IPS-18c (cell line): ENCODE data around the gene MED27.
"Not testable (repeated sequence)": the region's sequence is repeated elsewhere in the genome, so short reads cannot be mapped to it uniquely, and the experiment has no call there.

Experiments used
- H3K4me3 ChIP-seq: 2 replicates; pipeline ENCODE4 v1.7.0; 2013; ENCODE audit warnings: low read depth, mild to moderate bottlenecking, low read length, moderate library complexity; ENCODE audit not compliant: insufficient read depth
- H3K9me3 ChIP-seq: one replicate; pipeline ENCODE4 v1.6.1; 2013; ENCODE audit warnings: mild to moderate bottlenecking, low read length, moderate library complexity; ENCODE audit not compliant: control insufficient read depth, insufficient read depth

MED27 gene

DNA sequence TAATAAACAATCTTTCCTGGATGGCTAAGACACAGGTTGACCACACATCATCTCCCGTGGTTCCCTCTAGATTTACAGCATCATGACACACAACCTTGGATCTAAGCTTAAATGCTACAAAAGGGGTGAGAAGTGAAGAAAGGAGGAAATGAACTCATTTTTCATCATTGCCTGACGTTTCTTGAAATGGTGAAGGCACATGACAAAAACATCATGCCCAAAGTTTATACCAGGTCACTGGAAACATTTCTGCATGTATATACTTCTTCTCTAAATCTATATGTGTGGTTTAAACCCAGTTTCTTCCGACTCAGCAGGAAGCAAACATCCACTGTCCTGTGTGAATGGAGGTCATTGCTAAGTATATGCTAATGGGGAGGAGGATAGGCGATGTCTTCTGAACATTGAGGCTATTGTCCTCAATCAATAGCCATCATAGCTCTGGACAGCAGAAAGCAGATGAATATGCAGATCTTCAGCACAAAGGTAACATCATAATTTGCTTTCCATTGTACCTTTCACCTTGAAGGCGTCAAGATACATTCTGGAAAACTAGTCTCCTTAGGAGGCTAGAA is 137.4 kb downstream of the MED27 start:
- Histone ChIP-seq H3K9me3 (no peaks in the 10 kb centered on the region), H3K4me3 (no peak overlapping the region)

- Histone ChIP-seq H3K9me3 (peaks cover 2% of the 10 kb centered on the region), H3K4me3 (no peak overlapping the region)
These were observed 142.2 kb downstream of the MED27 start for GRCh38 chr9:131937451-131937850.

DNA sequence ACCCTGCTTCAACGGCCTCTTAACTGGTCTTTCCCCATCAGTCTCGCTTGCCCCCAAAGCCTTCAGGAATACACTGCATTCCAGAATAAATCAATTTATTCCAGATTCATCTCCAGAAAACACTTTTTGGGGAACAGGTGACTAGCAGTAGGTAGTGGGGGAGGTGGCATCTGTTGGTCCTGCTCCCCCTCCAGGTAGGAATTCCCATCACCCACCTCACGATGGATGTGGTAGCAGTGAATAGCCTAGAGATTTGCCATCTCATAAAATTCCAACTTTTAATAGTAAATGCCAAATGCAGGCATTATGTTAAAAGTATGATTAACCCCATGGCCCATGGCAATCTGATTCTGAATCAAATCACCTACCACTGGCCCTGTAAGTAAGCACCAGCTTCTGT is 142.7 kb downstream of the MED27 start:
- H3K9me3 ChIP-seq, result peaks cover 2% of the 10 kb centered on the region
- H3K4me3 ChIP-seq, result no peak overlapping the region

DNA sequence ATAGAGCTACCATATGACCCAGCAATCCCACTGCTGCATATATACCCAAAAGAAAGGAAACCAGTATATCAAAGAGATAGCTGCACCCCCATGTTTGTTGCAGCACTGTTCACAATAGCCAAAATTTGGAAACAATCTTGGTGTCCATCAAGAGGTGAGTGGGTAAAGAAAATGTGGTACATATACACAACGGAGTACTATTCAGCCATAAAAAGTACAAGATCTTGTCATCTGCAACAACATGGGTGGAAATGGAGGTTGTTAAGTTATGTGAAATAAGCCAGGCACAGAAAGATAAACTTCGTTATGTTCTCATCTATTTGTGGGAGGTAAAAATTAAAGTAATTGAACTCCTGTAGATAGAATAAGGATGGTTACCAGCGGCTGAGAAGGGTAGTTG is 145.0 kb downstream of the MED27 start:
- no peak overlapping the region for H3K4me3 ChIP-seq
- H3K9me3 ChIP-seq, result peaks cover 2% of the 10 kb centered on the region

- no peaks in the 10 kb centered on the region for H3K9me3 ChIP-seq
- H3K4me3 ChIP-seq, result no peak overlapping the region
These were observed 152.6 kb downstream of the MED27 start for GRCh38 chr9:131927091-131927490.

DNA sequence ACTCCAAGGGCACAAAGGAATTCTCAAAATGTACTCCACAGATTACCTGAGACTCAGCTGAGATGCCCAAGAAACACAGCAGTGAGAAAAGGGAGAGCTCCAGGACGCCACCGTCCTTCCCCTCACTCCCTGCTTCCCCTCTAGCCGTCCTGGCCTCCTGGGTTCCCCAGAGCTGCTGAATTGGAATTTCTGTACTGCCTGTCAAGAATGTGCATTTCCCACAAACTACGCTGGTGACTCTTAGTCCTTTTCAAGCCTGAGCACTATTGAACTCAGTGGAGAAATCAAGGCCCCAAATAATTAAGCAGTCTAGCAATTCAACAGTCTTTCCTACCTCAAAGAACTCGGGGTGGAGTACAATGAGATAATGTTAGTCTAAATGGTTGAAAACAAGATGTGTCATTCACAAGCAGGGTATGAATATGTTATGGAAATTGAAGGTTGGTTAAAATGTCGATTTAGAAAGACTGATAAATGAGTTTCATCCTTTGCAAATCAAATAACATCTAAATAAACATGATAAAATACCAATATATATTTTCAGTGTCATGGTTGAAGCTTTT is 153.2 kb downstream of the MED27 start:
- H3K4me3 ChIP-seq, result no peak overlapping the region
- no peaks in the 10 kb centered on the region for H3K9me3 ChIP-seq

DNA sequence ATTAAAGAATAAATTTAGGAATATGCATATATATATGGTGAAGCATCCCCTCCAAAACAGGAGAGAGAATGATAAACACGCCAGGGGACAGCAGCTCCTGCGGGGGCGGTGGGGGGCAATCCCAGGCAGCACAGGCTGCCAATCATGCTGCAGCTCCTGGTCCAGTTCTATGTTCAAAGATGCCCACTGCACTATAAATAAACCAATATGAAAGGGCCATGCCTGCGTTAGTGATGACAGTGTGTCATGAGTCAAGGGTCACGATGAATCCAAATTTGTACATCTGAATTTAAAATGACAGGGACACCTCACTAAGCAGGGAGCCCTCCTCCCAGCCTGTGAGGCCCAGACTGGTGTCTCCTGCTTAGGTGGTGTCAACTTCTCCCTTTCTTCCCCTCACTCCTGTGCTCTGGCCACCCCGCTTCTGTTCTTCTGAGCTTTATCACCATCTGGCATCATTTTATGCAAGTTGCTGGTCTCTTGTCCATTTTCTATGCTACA is 153.9 kb downstream of the MED27 start:
- H3K9me3 ChIP-seq, result no peaks in the 10 kb centered on the region
- no peak overlapping the region for H3K4me3 ChIP-seq

DNA sequence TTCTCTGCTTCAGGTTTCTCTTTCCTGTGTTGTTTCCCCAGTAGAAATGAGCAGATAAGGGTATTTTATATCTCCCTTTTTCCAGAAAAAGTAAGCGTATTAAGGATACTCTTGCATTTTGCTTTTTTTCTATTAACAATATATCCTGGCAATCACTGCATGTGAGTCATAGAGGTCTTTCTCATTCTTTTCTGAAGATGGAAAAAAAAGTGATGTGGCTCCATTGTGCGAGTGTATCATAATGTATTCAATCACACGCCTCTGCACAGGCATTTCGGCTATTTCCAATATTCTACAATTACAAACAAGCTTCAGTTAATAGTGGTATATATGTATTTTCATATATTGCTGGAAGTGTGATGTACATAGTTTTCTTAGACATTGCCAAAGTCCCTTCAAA is 155.9 kb downstream of the MED27 start:
- no peaks in the 10 kb centered on the region for H3K9me3 ChIP-seq
- H3K4me3 ChIP-seq, result no peak overlapping the region

DNA sequence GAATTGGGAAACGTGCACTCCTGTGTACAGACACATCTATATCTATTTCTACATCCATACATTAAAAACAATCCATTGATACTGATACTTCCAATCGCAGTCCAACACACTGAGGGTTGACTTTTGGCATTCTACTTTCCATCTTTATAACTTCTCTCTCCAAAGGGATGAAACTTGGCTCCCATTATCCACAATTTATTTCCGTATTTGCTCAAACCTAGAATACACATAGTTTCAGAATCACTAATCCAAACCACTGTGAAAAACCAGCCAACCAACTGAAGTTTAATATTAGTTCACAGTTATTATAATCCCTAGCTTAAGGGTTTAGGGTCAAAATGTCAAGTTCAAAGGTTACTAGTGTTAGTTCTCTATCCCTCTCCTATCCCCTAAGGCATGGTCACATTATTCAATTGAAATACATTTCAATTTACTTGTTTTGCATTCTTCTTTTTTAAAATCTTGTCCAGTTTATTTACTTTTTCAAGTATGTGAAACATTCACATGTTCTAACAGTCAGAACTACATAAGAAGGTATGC is 156.5 kb downstream of the MED27 start:
- no peak overlapping the region for H3K4me3 ChIP-seq
- H3K9me3 ChIP-seq, result no peaks in the 10 kb centered on the region

DNA sequence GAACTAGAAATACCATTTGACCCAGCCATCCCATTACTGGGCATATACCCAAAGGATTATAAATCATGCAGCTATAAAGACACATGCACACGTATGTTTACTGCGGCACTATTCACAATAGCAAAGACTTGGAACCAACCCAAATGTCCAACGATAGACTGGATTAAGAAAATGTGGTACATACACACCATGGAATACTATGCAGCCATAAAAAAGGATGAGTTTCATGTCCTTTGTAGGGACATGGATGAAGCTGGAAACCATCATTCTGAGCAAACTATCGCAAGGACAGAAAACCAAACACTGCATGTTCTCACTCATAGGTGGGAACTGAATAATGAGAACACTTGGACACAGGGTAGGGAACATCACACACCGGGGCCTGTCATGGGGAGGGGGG is 158.0 kb downstream of the MED27 start:
- not testable (repeated sequence) for H3K9me3 ChIP-seq, H3K4me3 ChIP-seq

DNA sequence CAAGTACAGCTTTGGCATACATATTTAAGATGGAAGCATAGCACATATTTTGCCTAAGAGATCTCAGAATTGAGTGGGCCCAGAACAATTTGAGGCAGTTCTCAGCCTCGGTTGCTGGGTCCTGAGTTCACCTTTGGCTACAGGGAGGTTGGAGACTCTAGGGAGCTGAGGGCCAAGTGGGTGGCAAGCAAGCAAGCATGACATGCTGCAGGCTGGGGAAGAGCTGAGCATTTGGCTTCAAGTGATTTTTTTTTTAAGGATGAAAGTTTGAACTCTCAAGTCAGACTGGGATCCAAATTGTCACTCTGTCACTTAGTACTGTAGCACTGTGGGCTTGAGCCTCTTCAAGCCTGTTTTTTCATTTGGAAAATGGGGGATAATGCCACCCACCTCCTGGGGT is 160.5 kb downstream of the MED27 start:
- no peaks in the 10 kb centered on the region for H3K9me3 ChIP-seq
- no peak overlapping the region for H3K4me3 ChIP-seq

DNA sequence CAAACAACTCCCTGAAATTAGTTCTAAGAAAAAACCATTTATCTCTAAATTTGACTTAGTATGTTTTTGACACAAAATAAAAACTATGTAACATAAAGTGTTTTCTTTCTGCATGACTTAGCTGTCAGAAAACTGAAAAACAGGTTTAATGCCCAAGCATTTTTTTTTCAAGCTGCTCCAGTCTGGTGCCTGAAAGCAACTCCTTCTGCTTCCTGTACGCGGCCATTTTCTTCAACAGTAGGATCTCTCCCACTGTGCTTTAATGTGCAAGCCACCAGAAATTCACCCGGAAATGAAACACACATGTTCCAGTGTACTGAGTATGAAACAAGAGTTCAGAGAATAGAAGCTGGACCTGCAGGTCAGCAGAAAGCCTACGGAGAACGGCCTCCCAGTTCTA is 161.2 kb downstream of the MED27 start:
- no peak overlapping the region for H3K4me3 ChIP-seq
- no peaks in the 10 kb centered on the region for H3K9me3 ChIP-seq

DNA sequence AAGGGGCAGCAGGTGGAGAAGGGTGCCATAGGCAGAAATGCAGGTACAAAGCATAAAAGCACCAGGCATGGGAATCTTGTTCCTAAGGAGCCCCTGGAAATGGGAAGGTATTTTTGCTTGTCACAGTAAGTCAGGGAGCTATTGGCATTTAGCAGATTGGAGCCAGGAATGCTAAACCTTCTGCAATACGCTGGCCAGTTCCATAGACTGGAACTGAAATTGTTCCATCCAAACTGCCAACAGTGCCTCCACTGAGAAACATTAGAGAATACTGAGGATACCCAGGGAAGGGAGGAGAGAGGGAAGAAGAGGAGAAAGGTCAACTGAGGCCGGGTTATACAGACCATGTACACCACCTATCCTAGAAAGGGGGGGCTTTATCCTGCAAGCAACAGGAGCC is 162.7 kb downstream of the MED27 start:
- no peak overlapping the region for H3K4me3 ChIP-seq
- H3K9me3 ChIP-seq, result no peaks in the 10 kb centered on the region

DNA sequence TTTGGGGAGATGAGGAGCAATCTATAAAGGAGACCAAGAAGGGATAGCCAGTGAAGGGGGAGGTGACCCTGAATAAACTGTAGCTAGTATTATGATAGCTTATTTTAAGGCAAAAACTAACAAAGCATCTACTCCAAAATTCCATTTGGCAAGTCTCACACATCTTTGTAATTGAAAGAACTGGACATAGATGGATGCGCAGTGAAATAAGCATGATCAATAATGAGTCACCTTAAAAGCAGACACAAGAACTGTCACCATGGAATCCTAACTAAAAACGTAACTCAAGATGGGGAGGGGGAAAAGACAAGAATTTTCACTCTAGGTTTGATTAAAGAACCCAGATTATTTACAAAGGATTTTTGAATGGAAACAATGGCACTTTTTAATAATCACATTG is 164.5 kb downstream of the MED27 start:
- Histone ChIP-seq H3K9me3 (no peaks in the 10 kb centered on the region), H3K4me3 (no peak overlapping the region)

DNA sequence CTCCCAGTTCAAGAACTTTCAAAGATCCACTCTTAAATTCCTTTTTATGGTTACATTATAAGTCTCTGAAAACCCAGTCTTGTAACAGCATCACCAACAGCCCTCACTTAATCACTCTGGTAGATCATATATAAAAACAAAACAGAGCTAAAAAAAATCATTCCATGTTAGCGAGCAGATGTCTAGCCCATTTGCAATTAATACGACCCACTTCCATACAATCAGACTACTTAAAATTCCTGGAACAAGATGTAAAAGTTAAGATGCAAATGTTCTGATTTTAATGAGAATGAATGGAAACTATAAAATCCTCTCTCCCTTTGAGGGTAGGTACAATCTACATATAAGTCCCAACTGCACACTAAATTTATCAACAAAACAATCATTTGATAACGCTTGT is 167.0 kb downstream of the MED27 start:
- H3K4me3 ChIP-seq, result no peak overlapping the region
- no peaks in the 10 kb centered on the region for H3K9me3 ChIP-seq

DNA sequence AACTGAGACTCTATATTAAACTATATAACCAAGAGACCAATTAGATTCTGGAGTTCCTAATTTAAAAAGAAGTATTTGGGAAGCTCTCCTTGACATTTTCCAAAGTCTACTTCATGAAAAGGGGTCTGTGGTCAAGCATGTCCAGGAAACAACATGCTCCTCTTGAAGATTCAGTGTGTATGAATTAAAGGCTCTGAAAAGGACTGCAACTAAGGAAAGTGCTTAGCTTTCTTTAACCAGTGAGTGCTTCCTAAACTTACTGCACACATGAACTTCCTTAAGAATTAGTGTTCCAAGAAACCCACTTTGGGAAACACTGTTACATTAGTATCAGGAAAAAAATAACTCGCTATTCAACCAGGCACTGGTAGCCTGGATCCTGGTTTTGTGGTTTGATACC is 167.6 kb downstream of the MED27 start:
- Histone ChIP-seq H3K4me3 (no peak overlapping the region), H3K9me3 (peaks cover 2% of the 10 kb centered on the region)

DNA sequence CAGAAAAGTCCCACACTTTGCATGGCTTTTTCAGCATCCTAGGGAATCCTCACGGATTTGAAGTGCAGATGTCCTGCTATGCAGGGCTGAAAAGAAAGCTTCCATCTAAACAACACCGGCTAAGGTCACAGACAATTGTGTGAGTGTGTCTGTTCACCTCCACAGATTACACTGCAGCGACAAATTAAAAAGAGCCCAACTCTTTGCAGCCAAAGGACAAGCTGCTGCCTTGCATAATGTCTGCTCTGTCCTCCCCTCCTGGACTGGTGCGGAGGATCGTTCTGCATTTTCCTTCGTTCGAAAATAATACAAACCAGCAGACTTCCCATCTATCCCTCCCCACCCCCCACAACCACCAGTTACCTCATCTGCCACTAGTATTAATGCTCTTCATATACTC is 169.1 kb downstream of the MED27 start:
- H3K4me3 ChIP-seq, result no peak overlapping the region
- H3K9me3 ChIP-seq, result peaks cover 3% of the 10 kb centered on the region

DNA sequence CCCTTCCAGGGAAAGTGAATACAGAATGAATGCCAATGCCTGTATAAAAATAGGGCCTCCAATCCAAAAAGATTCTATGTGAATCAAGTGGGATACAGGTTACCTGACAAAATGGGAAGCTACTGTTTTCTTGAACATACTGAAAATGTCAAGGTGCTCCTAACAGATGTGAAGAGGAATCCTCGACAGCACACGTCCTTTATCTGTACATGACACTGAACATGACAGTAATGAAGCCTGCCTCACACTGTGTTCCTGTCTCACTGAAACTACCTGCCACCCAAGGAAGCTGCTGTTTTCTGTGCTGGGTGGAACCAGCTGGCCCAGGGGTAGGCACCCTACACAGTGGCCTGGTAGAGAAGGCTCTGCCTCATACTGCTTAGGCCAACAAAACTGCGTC is 174.5 kb downstream of the MED27 start:
- H3K9me3 ChIP-seq, result peaks cover 3% of the 10 kb centered on the region
- no peak overlapping the region for H3K4me3 ChIP-seq
